ENCODE results near the gene GNA15.

The GNA15 gene

GRCh38 chr19:3178973-3179738 is 43.3 kb downstream of the GNA15 start:
- no peaks in the 10 kb centered on the region for H3F3A ChIP-seq (ENCODE audit: insufficient read depth, low read length)
- H3K27me3 ChIP-seq (replicated peaks; ENCODE audit: insufficient read depth, low read length), result peaks cover 46% of the 10 kb centered on the region
- H3K36me3 ChIP-seq (replicated peaks; ENCODE audit: insufficient read depth, low read length), result no peaks in the 10 kb centered on the region
- H4K20me1 ChIP-seq (ENCODE audit: insufficient read depth, low read length), result no peaks in the 10 kb centered on the region
- no peak overlapping the region for H3K9ac ChIP-seq (ENCODE audit: low read length)
- no peaks in the 10 kb centered on the region for H3K9me3 ChIP-seq (replicated peaks; ENCODE audit: insufficient read depth, low read length)
- H2AFZ ChIP-seq (ENCODE audit: low read length), result no peak overlapping the region
- no peaks in the 10 kb centered on the region for H3K4me1 ChIP-seq (ENCODE audit: low read length)
- no peak overlapping the region for H3K27ac ChIP-seq (ENCODE audit: low read length)
- no peak for TF ChIP-seq EZH2 (optimal IDR thresholded peaks at IDR 0.05; ENCODE audit: low read depth, low read length)
- no peak for TF ChIP-seq EZH2phosphoT487 (IDR thresholded peaks at IDR 0.05; ENCODE audit: low read length)
- no peak for TF ChIP-seq CTCF (IDR thresholded peaks at IDR 0.05; ENCODE audit: low read length)
- no peak for DNase-seq
- H3K9me2 ChIP-seq (replicated peaks; ENCODE audit: insufficient read depth, low read length), result no peaks in the 10 kb centered on the region
- no peak overlapping the region for H3K4me2 ChIP-seq (ENCODE audit: low read depth, low read length)
- no peak overlapping the region for H3K4me3 ChIP-seq (ENCODE audit: low read length)
- H3K79me2 ChIP-seq (ENCODE audit: low read length), result no peaks in the 10 kb centered on the region

GRCh38 chr19:3179739-3180293 is 44.0 kb downstream of the GNA15 start:
- Histone ChIP-seq H2AFZ (ENCODE audit: low read length) (no peak overlapping the region), H3K27me3 (replicated peaks; ENCODE audit: insufficient read depth, low read length) (peaks cover 46% of the 10 kb centered on the region), H3F3A (ENCODE audit: insufficient read depth, low read length) (no peaks in the 10 kb centered on the region), H3K4me2 (ENCODE audit: low read depth, low read length) (no peak overlapping the region), H4K20me1 (ENCODE audit: insufficient read depth, low read length) (no peaks in the 10 kb centered on the region), H3K4me1 (ENCODE audit: low read length) (no peaks in the 10 kb centered on the region; the same call in 1 of the 2 replicates), H3K9ac (ENCODE audit: low read length) (no peak overlapping the region), H3K9me3 (replicated peaks; ENCODE audit: insufficient read depth, low read length) (no peaks in the 10 kb centered on the region), H3K27ac (ENCODE audit: low read length) (no peak overlapping the region), H3K79me2 (ENCODE audit: low read length) (no peaks in the 10 kb centered on the region), H3K9me2 (replicated peaks; ENCODE audit: insufficient read depth, low read length) (no peaks in the 10 kb centered on the region), H3K4me3 (ENCODE audit: low read length) (no peak overlapping the region), H3K36me3 (replicated peaks; ENCODE audit: insufficient read depth, low read length) (no peaks in the 10 kb centered on the region)
- DNase-seq, result no peak
- TF ChIP-seq CTCF (IDR thresholded peaks at IDR 0.05; ENCODE audit: low read length) (no peak), EZH2 (optimal IDR thresholded peaks at IDR 0.05; ENCODE audit: low read depth, low read length) (no peak), EZH2phosphoT487 (IDR thresholded peaks at IDR 0.05; ENCODE audit: low read length) (no peak)

- H3F3A ChIP-seq (ENCODE audit: insufficient read depth, low read length), result no peaks in the 10 kb centered on the region
- H2AFZ ChIP-seq (ENCODE audit: low read length), result peak overlapping the region; percentile 96
- H3K9ac ChIP-seq (ENCODE audit: low read length), result no peak overlapping the region
- no peak overlapping the region; the same call in 1 of the 2 replicates for H3K4me2 ChIP-seq (ENCODE audit: low read depth, low read length)
- no peak for DNase-seq
- TF ChIP-seq CTCF (IDR thresholded peaks at IDR 0.05; ENCODE audit: low read length), result no peak
- no peak for TF ChIP-seq EZH2 (optimal IDR thresholded peaks at IDR 0.05; ENCODE audit: low read depth, low read length)
- TF ChIP-seq EZH2phosphoT487 (IDR thresholded peaks at IDR 0.05; ENCODE audit: low read length), result no peak
- peaks cover 28% of the 10 kb centered on the region for H3K27me3 ChIP-seq (replicated peaks; ENCODE audit: insufficient read depth, low read length)
- no peaks in the 10 kb centered on the region for H3K36me3 ChIP-seq (replicated peaks; ENCODE audit: insufficient read depth, low read length)
- H3K9me3 ChIP-seq (replicated peaks; ENCODE audit: insufficient read depth, low read length), result no peaks in the 10 kb centered on the region
- H3K27ac ChIP-seq (ENCODE audit: low read length), result no peak overlapping the region
- H3K4me3 ChIP-seq (ENCODE audit: low read length), result no peak overlapping the region
- H3K9me2 ChIP-seq (replicated peaks; ENCODE audit: insufficient read depth, low read length), result no peaks in the 10 kb centered on the region
- H3K79me2 ChIP-seq (ENCODE audit: low read length), result peaks cover 32% of the 10 kb centered on the region
- H4K20me1 ChIP-seq (ENCODE audit: insufficient read depth, low read length), result no peaks in the 10 kb centered on the region; the same call in 1 of the 2 replicates
- H3K4me1 ChIP-seq (ENCODE audit: low read length), result peaks cover 9% of the 10 kb centered on the region
These were observed 48.1 kb downstream of the GNA15 start for GRCh38 chr19:3183721-3184641.
